ENCODE measurements around the gene SLC9C1.
"Not testable (repeated sequence)": the region's sequence is repeated elsewhere in the genome, so short reads cannot be mapped to it uniquely, and the experiment has no call there.

SLC9C1 gene

GRCh38 chr3:112199622-112200316 lies 94.2 kb downstream of the SLC9C1 start:
- no peak for DNase-seq (ENCODE audit: extremely low read depth in 1 of 2, low read depth in 1 of 2)

- no peak for DNase-seq (ENCODE audit: extremely low read depth in 1 of 2, low read depth in 1 of 2)
These were observed 96.9 kb downstream of the SLC9C1 start for GRCh38 chr3:112197131-112197530.

GRCh38 chr3:112187300-112187699 lies 106.7 kb downstream of the SLC9C1 start:
- no peak for DNase-seq (ENCODE audit: extremely low read depth in 1 of 2, low read depth in 1 of 2)

- DNase-seq (ENCODE audit: extremely low read depth in 1 of 2, low read depth in 1 of 2), result not testable (repeated sequence)
These were observed 108.5 kb downstream of the SLC9C1 start for GRCh38 chr3:112185423-112186035.

- no peak for DNase-seq (ENCODE audit: extremely low read depth in 1 of 2, low read depth in 1 of 2)
These were observed 118.4 kb downstream of the SLC9C1 start for GRCh38 chr3:112175646-112176045.

- DNase-seq (ENCODE audit: extremely low read depth in 1 of 2, low read depth in 1 of 2), result no peak
These were observed 119.0 kb downstream of the SLC9C1 start for GRCh38 chr3:112175037-112175436.

GRCh38 chr3:112171144-112171543 lies 122.9 kb downstream of the SLC9C1 start:
- DNase-seq (ENCODE audit: extremely low read depth in 1 of 2, low read depth in 1 of 2), result no peak

- no peak for DNase-seq (ENCODE audit: extremely low read depth in 1 of 2, low read depth in 1 of 2)
These were observed 124.0 kb downstream of the SLC9C1 start for GRCh38 chr3:112170046-112170445.

GRCh38 chr3:112167758-112168157 lies 126.3 kb downstream of the SLC9C1 start:
- DNase-seq (ENCODE audit: extremely low read depth in 1 of 2, low read depth in 1 of 2), result no peak

- DNase-seq (ENCODE audit: extremely low read depth in 1 of 2, low read depth in 1 of 2), result no peak
These were observed 144.9 kb downstream of the SLC9C1 start for GRCh38 chr3:112149136-112149535.

- no peak for DNase-seq (ENCODE audit: extremely low read depth in 1 of 2, low read depth in 1 of 2)
These were observed 150.3 kb downstream of the SLC9C1 start for GRCh38 chr3:112143689-112144088.

GRCh38 chr3:112143251-112143650 lies 150.8 kb downstream of the SLC9C1 start:
- no peak for DNase-seq (ENCODE audit: extremely low read depth in 1 of 2, low read depth in 1 of 2)

- no peak for DNase-seq (ENCODE audit: extremely low read depth in 1 of 2, low read depth in 1 of 2)
These were observed 152.7 kb downstream of the SLC9C1 start for GRCh38 chr3:112141293-112141692.

GRCh38 chr3:112140584-112140983 lies 153.4 kb downstream of the SLC9C1 start:
- DNase-seq (ENCODE audit: extremely low read depth in 1 of 2, low read depth in 1 of 2), result no peak

- no peak for DNase-seq (ENCODE audit: extremely low read depth in 1 of 2, low read depth in 1 of 2)
These were observed 155.6 kb downstream of the SLC9C1 start for GRCh38 chr3:112138219-112138969.

- DNase-seq (ENCODE audit: extremely low read depth in 1 of 2, low read depth in 1 of 2), result no peak
These were observed 156.2 kb downstream of the SLC9C1 start for GRCh38 chr3:112137781-112138180.

- DNase-seq (ENCODE audit: extremely low read depth in 1 of 2, low read depth in 1 of 2), result no peak
These were observed 156.9 kb downstream of the SLC9C1 start for GRCh38 chr3:112136959-112137693.

GRCh38 chr3:112136046-112136445 lies 158.0 kb downstream of the SLC9C1 start:
- no peak for DNase-seq (ENCODE audit: extremely low read depth in 1 of 2, low read depth in 1 of 2)

GRCh38 chr3:112134335-112135124 lies 159.5 kb downstream of the SLC9C1 start:
- DNase-seq (ENCODE audit: extremely low read depth in 1 of 2, low read depth in 1 of 2), result no peak

GRCh38 chr3:112133626-112134334 lies 160.2 kb downstream of the SLC9C1 start:
- no peak for DNase-seq (ENCODE audit: extremely low read depth in 1 of 2, low read depth in 1 of 2)

All from stimulated activated CD8-positive, alpha-beta memory T cell treated with anti-CD3 and anti-CD28 coated beads, Interleukin-7, amount 100 ng/mL, for 48 hours (primary cell).